SK-N-SH (cell line): ENCODE results near the gene NHERF2. TPM values are rescaled to one million over a fixed set of nuclear protein-coding genes. Genes with fewer than 3 reads are reported as not detected.

Experiments
- CTCF ChIA-PET: fragments of 300-600, 350-600 bp; formaldehyde crosslinking; extraction: SDS; loops from one replicate; lab custom pipeline; 2021; lab: Yijun Ruan, JAX
- POLR2A ChIA-PET: fragments of 350-600 bp; sonication (Branson Sonifier 250); formaldehyde crosslinking; extraction: SDS; loops from one replicate; lab custom pipeline; 2020; ENCODE audit warnings: antibody characterized with exemption, inconsistent platforms; lab: Yijun Ruan, JAX
- DNase-seq: peaks from one replicate; pipeline ENCODE4 v3.0.0; 2012
- H2AFZ ChIP-seq: fragments of 200-600 bp; sonication (generic); 2 replicates; pipeline ENCODE4 v1.8.1; 2016; ENCODE audit warnings: antibody characterized with exemption, mild to moderate bottlenecking, low read depth
- H3F3A ChIP-seq: fragments of 200-600 bp; sonication (generic); replicated peaks from 2 replicates; pipeline ENCODE3; 2016; ENCODE audit warnings: antibody characterized with exemption, mild to moderate bottlenecking; ENCODE audit not compliant: insufficient read depth
- H3K27ac ChIP-seq, 2 experiments: fragments of 200-500 bp in 1 of 2; fragments of 200-600 bp in 1 of 2; sonication (Bioruptor generic) in 1 of 2; sonication (generic), shearing (Covaris generic) in 1 of 2; 2 replicates each; pipeline versions ENCODE4 v1.5.1 to v1.6.1; 2014 to 2016; ENCODE audit warnings: low read depth in 2 of 2, inconsistent platforms in 1 of 2, low read length in 1 of 2, mild to moderate bottlenecking in 1 of 2, mixed read lengths in 1 of 2
- H3K27me3 ChIP-seq: fragments of 200-600 bp; sonication (generic), shearing (Covaris generic); 2 replicates; pipeline ENCODE4 v1.6.1; 2016; ENCODE audit warnings: mixed run types; ENCODE audit not compliant: insufficient read depth
- H3K36me3 ChIP-seq, 2 experiments: fragments of 200-500 bp in 1 of 2; fragments of 200-600 bp in 1 of 2; sonication (Bioruptor generic) in 1 of 2; sonication (generic) in 1 of 2; replicated peaks in 1 of 2; 2 replicates each; pipeline versions ENCODE3 to v1.5.1; 2014 to 2016; ENCODE audit warnings: low read length in 1 of 2, mild to moderate bottlenecking in 1 of 2; ENCODE audit not compliant: insufficient read depth in 2 of 2, control insufficient read depth in 1 of 2
- H3K4me1 ChIP-seq, 2 experiments: fragments of 200-500 bp in 1 of 2; fragments of 200-600 bp in 1 of 2; sonication (Bioruptor generic) in 1 of 2; sonication (generic), shearing (Covaris generic) in 1 of 2; 2 replicates each; pipeline versions ENCODE4 v1.5.1 to v1.6.1; 2014 to 2016; ENCODE audit warnings: low read depth in 1 of 2, low read length in 1 of 2, mixed run types in 1 of 2; ENCODE audit not compliant: insufficient read depth in 2 of 2, control insufficient read depth in 1 of 2
- H3K4me2 ChIP-seq: fragments of 200-600 bp; sonication (generic), shearing (Covaris generic); 2 replicates; pipeline ENCODE4 v1.6.1; 2017; ENCODE audit warnings: mixed run types
- H3K4me3 ChIP-seq, 2 experiments: fragments of 200-500 bp in 1 of 2; fragments of 200-600 bp in 1 of 2; sonication (Bioruptor generic) in 1 of 2; sonication (generic), shearing (Covaris generic) in 1 of 2; 2 replicates each; pipeline versions ENCODE4 v1.5.1 to v1.8.1; 2014 to 2016; ENCODE audit warnings: low read depth in 2 of 2, inconsistent platforms in 1 of 2, low read length in 1 of 2, mild to moderate bottlenecking in 1 of 2, mixed read lengths in 1 of 2, moderate library complexity in 1 of 2
- H3K79me2 ChIP-seq: fragments of 200-600 bp; sonication (generic); 2 replicates; pipeline ENCODE4 v1.8.1; 2017; ENCODE audit warnings: mild to moderate bottlenecking; ENCODE audit not compliant: insufficient read depth
- H3K9ac ChIP-seq: fragments of 200-600 bp; sonication (generic); 2 replicates; pipeline ENCODE4 v1.6.1; 2017; ENCODE audit warnings: mixed run types
- H3K9me2 ChIP-seq: fragments of 200-600 bp; sonication (generic); 2 replicates; pipeline ENCODE4 v1.6.1; 2017; ENCODE audit warnings: mixed run types
- H3K9me3 ChIP-seq: fragments of 200-600 bp; sonication (generic); 2 replicates; pipeline ENCODE4 v1.6.1; 2017; ENCODE audit warnings: mixed run types, mild to moderate bottlenecking, moderate library complexity
- H4K20me1 ChIP-seq: fragments of 200-600 bp; sonication (generic); 2 replicates; pipeline ENCODE4 v1.6.1; 2017; ENCODE audit warnings: mild to moderate bottlenecking, mixed run types; ENCODE audit not compliant: insufficient read depth
- EP300 ChIP-seq, 2 experiments: IDR thresholded peaks; 2 replicates each; pipeline versions ENCODE4 v1.4.0 to v1.6.1; 2012; ENCODE audit warnings: borderline replicate concordance in 1 of 2, low read depth in 1 of 2, low read length in 1 of 2
- EZH2phosphoT487 ChIP-seq: fragments of 200-600 bp; sonication (generic); IDR thresholded peaks from 2 replicates; pipeline ENCODE4 v1.6.1; 2017; ENCODE audit warnings: low read depth, mixed run types, mild to moderate bottlenecking, antibody characterized with exemption, moderate library complexity, borderline replicate concordance
- FOSL2 ChIP-seq: IDR thresholded peaks from 2 replicates; pipeline ENCODE4 v1.4.0; 2012; ENCODE audit warnings: low read depth, mild to moderate bottlenecking, moderate library complexity, borderline replicate concordance
- FOXJ3 ChIP-seq: sonication (generic); formaldehyde crosslinking; IDR thresholded peaks from 2 replicates; pipeline ENCODE4 v1.5.1; 2020; ENCODE audit warnings: mild to moderate bottlenecking, missing genetic modification reagents
- FOXM1 ChIP-seq: IDR thresholded peaks from 2 replicates; pipeline ENCODE4 v1.4.0; 2012; ENCODE audit warnings: low read depth, mild to moderate bottlenecking
- GATA2 ChIP-seq: sonication (generic); formaldehyde crosslinking; IDR thresholded peaks from 2 replicates; pipeline ENCODE4 v1.5.0; 2020; ENCODE audit warnings: mild to moderate bottlenecking, missing genetic modification reagents
- MAX ChIP-seq: IDR thresholded peaks from 2 replicates; pipeline ENCODE4 v1.4.0; 2012; ENCODE audit warnings: low read depth
- MEF2A ChIP-seq: IDR thresholded peaks from 2 replicates; pipeline ENCODE4 v1.4.0; 2012; ENCODE audit warnings: low read depth, borderline replicate concordance
- MXI1 ChIP-seq: IDR thresholded peaks from 2 replicates; pipeline ENCODE4 v1.6.1; 2012; ENCODE audit warnings: mild to moderate bottlenecking, low read depth, low read length, improper control_type of control experiment
- NFIC ChIP-seq: IDR thresholded peaks from 2 replicates; pipeline ENCODE4 v1.4.0; 2012; ENCODE audit warnings: borderline replicate concordance
- NRF1 ChIP-seq: IDR thresholded peaks from 2 replicates; pipeline ENCODE4 v1.6.1; 2012; ENCODE audit warnings: low read depth, mild to moderate bottlenecking, low read length
- RAD21 ChIP-seq: IDR thresholded peaks from 2 replicates; pipeline ENCODE4 v1.6.1; 2012; ENCODE audit warnings: mild to moderate bottlenecking, low read length
- TAF1 ChIP-seq: IDR thresholded peaks from 2 replicates; pipeline ENCODE4 v1.6.1; 2012; ENCODE audit warnings: low read depth, mild to moderate bottlenecking, low read length, moderate library complexity, borderline replicate concordance
- TEAD4 ChIP-seq: IDR thresholded peaks from 2 replicates; pipeline ENCODE4 v1.4.0; 2012; ENCODE audit warnings: mild to moderate bottlenecking, borderline replicate concordance; ENCODE audit not compliant: insufficient read depth
- YY1 ChIP-seq: IDR thresholded peaks from 2 replicates; pipeline ENCODE4 v1.4.0; 2012; ENCODE audit warnings: low read depth, mild to moderate bottlenecking
- WGBS: methylation state at CpG from one replicate; pipeline ENCODE4 v1.1.6; 2017; ENCODE audit warnings: low lambda C conversion rate; 5-methylcytosine and 5-hydroxymethylcytosine counted together
- polyA plus RNA-seq, 3 experiments: library from polyadenylated mRNA; depleted of rRNA; stranded (reverse); fragments of >200 nt; gene quantifications; 2 replicates each; pipeline ENCODE4 v1.2.3, GENCODE V29; 2012
- TF ChIP-seq, protein P1 (sequence below): IDR thresholded peaks from 2 replicates; pipeline ENCODE4 v1.4.0; 2012; ENCODE audit warnings: low read depth, borderline replicate concordance

Gene NHERF2
- polyA plus RNA-seq, 1 of the 3 experiments (the other 2 are of a cell fraction), result 53.8 TPM

DNA sequence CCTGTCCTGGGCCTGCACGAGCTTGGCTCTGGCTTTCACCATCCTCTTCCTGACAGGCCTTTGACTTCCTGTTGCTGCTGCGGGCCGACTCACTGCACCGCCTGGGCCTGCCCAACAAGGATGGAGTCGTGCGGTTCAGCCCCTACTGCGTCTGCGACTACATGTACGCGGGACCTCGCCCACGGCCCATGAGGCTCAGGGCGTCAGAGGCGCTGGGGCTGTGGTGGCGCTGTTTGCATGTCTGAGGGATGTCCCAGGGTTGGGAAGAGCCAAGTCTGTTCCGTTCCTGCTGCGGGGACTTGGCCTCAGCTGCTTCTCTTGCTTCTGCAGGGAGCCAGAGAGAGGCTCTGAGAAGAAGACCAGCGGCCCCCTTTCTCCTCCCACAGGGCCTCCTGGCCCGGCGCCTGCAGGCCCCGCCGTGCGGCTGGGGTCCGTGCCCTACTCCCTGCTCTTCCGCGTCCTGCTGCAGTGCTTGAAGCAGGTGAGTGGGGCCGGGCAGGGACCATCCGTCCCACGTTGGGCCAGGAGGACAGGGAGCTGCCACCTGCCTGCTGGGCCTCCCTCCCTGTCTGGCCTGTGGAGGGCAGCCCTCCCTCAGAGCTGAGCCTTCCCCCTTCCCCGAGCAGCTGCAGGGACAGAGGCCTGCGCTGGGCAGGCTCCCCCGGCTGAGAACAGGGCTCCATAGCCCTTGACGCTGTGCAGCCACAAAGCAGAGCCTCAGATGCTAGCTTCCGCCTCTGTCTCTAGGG is 44.9 kb downstream of the NHERF2 start:
- CTCF ChIA-PET, result interaction anchor here (0.9 to 3.0 kb wide), 5 partner anchors 15 to 69 kb away, joined by 3 to 15 read pairs (median 4); partner anchors contain the start of genes NTHL1 and TSC2

DNA sequence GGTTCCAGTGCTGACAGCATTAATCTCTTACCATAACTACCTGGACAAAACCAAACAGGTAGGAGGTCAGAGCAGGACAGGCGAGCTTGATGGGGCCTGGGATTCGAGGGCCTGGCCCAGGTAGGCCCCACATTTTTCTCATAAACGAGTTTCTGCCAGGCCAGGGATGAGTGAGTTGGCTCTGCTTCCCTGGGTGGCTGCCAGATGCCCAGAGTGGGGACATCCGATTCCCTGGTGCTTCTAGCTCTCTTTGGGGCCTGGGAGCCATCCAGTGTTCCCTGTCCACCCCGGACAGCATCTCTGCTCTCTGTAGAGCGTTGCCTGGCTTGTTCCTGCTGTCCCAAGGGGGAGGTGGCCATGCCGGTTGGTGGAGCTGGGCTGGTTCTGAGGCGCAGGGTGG is 46.2 kb downstream of the NHERF2 start:
- CTCF ChIA-PET, result interaction anchor here (2.5 kb wide), 1 partner anchor 50 kb away, joined by 7 read pairs; no protein-coding TSS in a partner anchor
- peaks cover 9 to 67% of the 10 kb centered on the region in 2 experiments for H3K36me3 ChIP-seq

More for the DNA sequence above, 44.9 kb downstream of the NHERF2 start:
- Histone ChIP-seq H3K36me3 (peaks cover 9 to 56% of the 10 kb centered on the region in 2 experiments), H3K9ac (no peak overlapping the region), H3K27me3 (no peaks in the 10 kb centered on the region), H3K4me3 (no peak overlapping the region), H3K9me3 (no peaks in the 10 kb centered on the region), H3K4me2 (no peak overlapping the region), H4K20me1 (no peaks in the 10 kb centered on the region), H3F3A (no peaks in the 10 kb centered on the region)
- 95% methylated on average over 29 of the region's 34 CpGs for WGBS
- no peak for DNase-seq
- TF ChIP-seq NRF1 (no peak), RAD21 (peak; percentile 11; the same call in 1 of the 2 replicates)
- TF ChIP-seq, all 33 proteins: peak for 1
- POLR2A ChIA-PET, result interaction anchor here (0.6 to 1.5 kb wide), 2 partner anchors 24 kb away, joined by 3 read pairs; partner anchors contain the start of genes NTHL1 and TSC2
- no peak overlapping the region for H3K27ac ChIP-seq
- H3K9me2 ChIP-seq, result no peaks in the 10 kb centered on the region
- no peak overlapping the region for H2AFZ ChIP-seq
- no peaks in the 10 kb centered on the region for H3K4me1 ChIP-seq
- no peaks in the 10 kb centered on the region for H3K79me2 ChIP-seq

More for the DNA sequence above, 46.2 kb downstream of the NHERF2 start:
- Histone ChIP-seq H3K4me1 (no peaks in the 10 kb centered on the region), H3K79me2 (no peaks in the 10 kb centered on the region), H3K4me2 (no peak overlapping the region), H2AFZ (no peak overlapping the region), H4K20me1 (no peaks in the 10 kb centered on the region), H3K4me3 (no peak overlapping the region), H3K9me3 (no peaks in the 10 kb centered on the region), H3K9me2 (no peaks in the 10 kb centered on the region), H3K27ac (no peak overlapping the region), H3K9ac (no peak overlapping the region), H3F3A (no peaks in the 10 kb centered on the region), H3K27me3 (no peaks in the 10 kb centered on the region)
- POLR2A ChIA-PET, result no interaction called here
- TF ChIP-seq MEF2A (no peak), TAF1 (no peak), GATA2 (CRISPR knock-in tag) (no peak), MXI1 (no peak), EP300 (IDR thresholded peaks at IDR 0.05; ENCODE audit: borderline replicate concordance in 1 of 2, low read depth in 1 of 2, low read length in 1 of 2) (no peak), YY1 (no peak), NFIC (no peak), FOXM1 (no peak), TEAD4 (no peak), EZH2phosphoT487 (no peak), MAX (no peak), RAD21 (no peak), FOSL2 (no peak), FOXJ3 (CRISPR knock-in tag) (no peak)
- TF ChIP-seq, protein P1, sequence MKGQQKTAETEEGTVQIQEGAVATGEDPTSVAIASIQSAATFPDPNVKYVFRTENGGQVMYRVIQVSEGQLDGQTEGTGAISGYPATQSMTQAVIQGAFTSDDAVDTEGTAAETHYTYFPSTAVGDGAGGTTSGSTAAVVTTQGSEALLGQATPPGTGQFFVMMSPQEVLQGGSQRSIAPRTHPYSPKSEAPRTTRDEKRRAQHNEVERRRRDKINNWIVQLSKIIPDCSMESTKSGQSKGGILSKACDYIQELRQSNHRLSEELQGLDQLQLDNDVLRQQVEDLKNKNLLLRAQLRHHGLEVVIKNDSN, result no peak
- 97% methylated on average over 5 of the region's 8 CpGs for WGBS
- no peak for DNase-seq
